Heart right ventricle (tissue), 16 donors: ENCODE data around the gene OR8A1. TPM values are rescaled to one million over a fixed set of nuclear protein-coding genes. Genes with fewer than 3 reads are reported as not detected.

ENCODE experiments used
- ATAC-seq, 8 donors: fragments of 200-7000 bp; cut with Tn5 transposase; one replicate each; pipeline ENCODE4 v1.9.1; 2020; ENCODE audit warnings: mild to moderate bottlenecking in 8 of 8, moderate library complexity in 8 of 8, moderate number of reproducible peaks in 1 of 8
- DNase-seq, 2 donors: peaks; one replicate each; pipeline ENCODE4 v3.0.0-alpha.2; 2020
- H3K27ac ChIP-seq, 10 donors: fragments of 200-600 bp; sonication (generic) in 2 of 10; one replicate each; pipeline versions ENCODE4 v1.5.0 to v1.8.0; 2020 to 2022; ENCODE audit warnings: mild to moderate bottlenecking in 3 of 10
- H3K27me3 ChIP-seq, 7 donors: fragments of 200-600 bp; one replicate each; pipeline ENCODE4 v1.8.0; 2021 to 2022; ENCODE audit warnings: mild to moderate bottlenecking in 2 of 7
- H3K36me3 ChIP-seq, 9 donors: fragments of 200-600 bp; sonication (generic) in 1 of 9; one replicate each; pipeline versions ENCODE4 v1.5.0 to v1.8.0; 2020 to 2022; ENCODE audit warnings: mild to moderate bottlenecking in 2 of 9
- H3K4me1 ChIP-seq, 9 donors: fragments of 200-600 bp; sonication (generic) in 1 of 9; one replicate each; pipeline versions ENCODE4 v1.5.0 to v1.8.0; 2020 to 2022; ENCODE audit warnings: mild to moderate bottlenecking in 4 of 9
- H3K4me3 ChIP-seq, 10 donors: fragments of 200-600 bp; sonication (generic) in 2 of 10; one replicate each; pipeline versions ENCODE4 v1.5.0 to v1.8.0; 2020 to 2022; ENCODE audit warnings: mild to moderate bottlenecking in 7 of 10, moderate library complexity in 2 of 10
- H3K9me3 ChIP-seq, 11 donors: fragments of 200-600 bp in 10 of 11; sonication (generic) in 2 of 11; one replicate each; pipeline versions ENCODE4 v1.5.0 to v1.8.0; 2013 to 2022; ENCODE audit warnings: mild to moderate bottlenecking in 2 of 11, control low read depth in 1 of 11, moderate library complexity in 1 of 11
- CTCF ChIP-seq, 9 donors: fragments of 200-600 bp; sonication (generic) in 2 of 9; IDR thresholded peaks; one replicate each; pipeline versions ENCODE4 v1.5.0 to v1.8.0; 2021 to 2022; ENCODE audit warnings: antibody characterized with exemption in 9 of 9, mild to moderate bottlenecking in 5 of 9, moderate library complexity in 1 of 9
- WGBS, 2 donors: extraction: QIAGEN DNeasy Blood & Tissue Kit; methylation state at CpG; one replicate each; pipeline ENCODE4 v1.1.7; 2013; ENCODE audit warnings: inconsistent platforms in 1 of 2; 5-methylcytosine and 5-hydroxymethylcytosine counted together
- intact Hi-C, 10 donors: fragments of 100-400 bp; cut with DNase I; formaldehyde crosslinking; loops; one replicate each; pipeline versions ENCODE4 v1.11.1 to v1.14.2; 2022
- polyA plus RNA-seq, 2 donors: library from polyadenylated mRNA; stranded (reverse); fragments of 200-250 nt; gene quantifications; one replicate each; pipeline ENCODE4 v1.2.3, GENCODE V29; 2013
- total RNA-seq, 10 donors: library from RNA; stranded (reverse); fragmentation: NEBNext Ultra II Directional in 3 of 10; extraction: Animal tissue kit (Norgen Biotek cat#: 25700) in 3 of 10; gene quantifications; one replicate each; pipeline versions ENCODE4 v1.2.1 to v1.2.4, GENCODE V29; 2021 to 2023
- donor health status: Arrhythmogenic right ventricular cardiomyopathy.
- donor health status: ischemic (EF 13 %, LVEDD 7.1; RV severe dilation, severe dysfunction).
- donor health status: healthy with polysubstance abuse.
- donor health status: DM: no; HTN: yes; CAD: no.
- donor health status: DM: no; HTN: no; CAD: no.
- donor health status: ischemic (EF 25% LVEDD 6.9; RV normal size, moderate dysfunction).
- donor health status: ischemic (EF 25% LVEDD 5.7; RV mildly dilated, moderate dysfunction).
- donor health status: healthy.
- donor health status: DM: yes; HTN: yes; CAD: no.
- donor health status: Ischemic cardiomyopathy.
- donor health status: ischemic (EF 35%, LVEDD 5.7; RV mildly dilated, moderate dysfunction).
- donor health status: nonischemic (EF 11% LVEDD 7.7; RV severe dilation, severe dysfunction).
- donor health status: DM: yes; HTN: yes; CAD: no.
- donor health status: PGD.
- donor health status: ischemic (EF 29% LVEDD 5.4; RV normal size, mild dysfunction).
- donor health status: nonischemic (EF 23%, LVEDD 6.1; RV moderate dilation, normal function).

Gene OR8A1
- total and polyA plus RNA-seq, 12 donors = not detected

GRCh38 chr11:124543145-124543544 lies 26.7 kb upstream of the OR8A1 start:
- intact Hi-C loops = no loop called here
- no peaks in the 10 kb centered on the region for H3K36me3 ChIP-seq
- no peaks in the 10 kb centered on the region for H3K9me3 ChIP-seq
- 82 to 90% methylated on average over 6 of the region's 6 CpGs for WGBS, 2 donors
- no peak for ATAC-seq
- DNase-seq = no peak
- TF ChIP-seq CTCF (IDR thresholded peaks at IDR 0.05) = no peak
- no peaks in the 10 kb centered on the region for H3K4me1 ChIP-seq
- no peak overlapping the region for H3K4me3 ChIP-seq
- H3K27me3 ChIP-seq = no peaks in the 10 kb centered on the region
- H3K27ac ChIP-seq = no peak overlapping the region

GRCh38 chr11:124543554-124543953 lies 26.2 kb upstream of the OR8A1 start, which contains the start of gene OR8B12:
TSS of gene OR8B12 (minus strand) at chr11:124543654. CDS start at chr11:124543654, 0 bp downstream.
- Histone ChIP-seq H3K4me3 (no peak within 1 kb of the TSS), H3K36me3 (no peaks in the 10 kb centered on the region), H3K27ac (no peak within 1 kb of the TSS), H3K9me3 (no peaks in the 10 kb centered on the region), H3K27me3 (no peaks in the 10 kb centered on the region), H3K4me1 (no peaks in the 10 kb centered on the region)
- WGBS, 2 donors = 85 to 94% methylated on average over 5 of the region's 5 CpGs
- no peak for TF ChIP-seq CTCF (IDR thresholded peaks at IDR 0.05)
- ATAC-seq (no peak), DNase-seq (no peak)
- intact Hi-C loops = no loop called here

- intact Hi-C loops = loop anchor here in 1 of 10 donors (2.0 kb wide), 1 partner anchor 20 kb away; no protein-coding TSS in a partner anchor
- Histone ChIP-seq H3K36me3 (no peaks in the 10 kb centered on the region), H3K27me3 (no peaks in the 10 kb centered on the region), H3K4me3 (no peak overlapping the region), H3K4me1 (no peaks in the 10 kb centered on the region), H3K9me3 (peaks cover 0 to 4% (median 0%) of the 10 kb centered on the region in 11 donors), H3K27ac (no peak overlapping the region)
- ATAC-seq = no peak
- no peak for TF ChIP-seq CTCF (IDR thresholded peaks at IDR 0.05)
- no peak for DNase-seq
- 83 to 86% methylated on average over 6 of the region's 6 CpGs for WGBS, 2 donors
Observed at GRCh38 chr11:124551189-124551588, 18.6 kb upstream of the OR8A1 start.

- no peak for DNase-seq
Observed at GRCh38 chr11:124551987-124552386, 17.8 kb upstream of the OR8A1 start.

More at GRCh38 chr11:124551987-124552386, 17.8 kb upstream of the OR8A1 start:
- ATAC-seq = no peak
- Histone ChIP-seq H3K27ac (no peak overlapping the region), H3K9me3 (peaks cover 0 to 4% (median 0%) of the 10 kb centered on the region in 11 donors), H3K36me3 (no peaks in the 10 kb centered on the region), H3K4me1 (no peaks in the 10 kb centered on the region), H3K4me3 (no peak overlapping the region), H3K27me3 (no peaks in the 10 kb centered on the region)
- no peak for TF ChIP-seq CTCF (IDR thresholded peaks at IDR 0.05)
- intact Hi-C loops = loop anchor here in 1 of 10 donors (2.0 kb wide), 1 partner anchor 21 kb away; no protein-coding TSS in a partner anchor
- 86 to 88% methylated on average over 4 of the region's 4 CpGs for WGBS, 2 donors
